GM18520 (cell line): ENCODE results near the gene PKN3.

ENCODE experiments used
- ATAC-seq: cut with Tn5 transposase; IDR thresholded peaks from one replicate; pipeline ENCODE4 v1.9.1; 2021; ENCODE audit not compliant: unreplicated experiment

The PKN3 gene

DNA sequence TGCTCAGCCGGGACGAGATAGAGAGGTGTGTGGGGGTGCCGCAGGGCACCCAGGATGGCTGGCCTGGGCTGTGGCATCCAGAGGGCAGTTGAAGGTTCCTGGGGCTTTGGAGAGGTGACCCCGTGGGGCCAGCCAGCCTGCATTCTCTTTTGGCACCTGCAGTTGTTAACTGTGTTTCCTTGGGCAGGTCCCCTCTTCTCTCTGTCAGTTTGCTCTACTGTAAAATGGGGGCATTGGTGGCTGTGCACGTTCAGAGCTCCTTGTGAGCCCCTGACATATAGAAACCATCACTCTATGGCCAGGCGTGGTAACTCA is 13.1 kb downstream of the PKN3 start:
- ATAC-seq, result no peak

DNA sequence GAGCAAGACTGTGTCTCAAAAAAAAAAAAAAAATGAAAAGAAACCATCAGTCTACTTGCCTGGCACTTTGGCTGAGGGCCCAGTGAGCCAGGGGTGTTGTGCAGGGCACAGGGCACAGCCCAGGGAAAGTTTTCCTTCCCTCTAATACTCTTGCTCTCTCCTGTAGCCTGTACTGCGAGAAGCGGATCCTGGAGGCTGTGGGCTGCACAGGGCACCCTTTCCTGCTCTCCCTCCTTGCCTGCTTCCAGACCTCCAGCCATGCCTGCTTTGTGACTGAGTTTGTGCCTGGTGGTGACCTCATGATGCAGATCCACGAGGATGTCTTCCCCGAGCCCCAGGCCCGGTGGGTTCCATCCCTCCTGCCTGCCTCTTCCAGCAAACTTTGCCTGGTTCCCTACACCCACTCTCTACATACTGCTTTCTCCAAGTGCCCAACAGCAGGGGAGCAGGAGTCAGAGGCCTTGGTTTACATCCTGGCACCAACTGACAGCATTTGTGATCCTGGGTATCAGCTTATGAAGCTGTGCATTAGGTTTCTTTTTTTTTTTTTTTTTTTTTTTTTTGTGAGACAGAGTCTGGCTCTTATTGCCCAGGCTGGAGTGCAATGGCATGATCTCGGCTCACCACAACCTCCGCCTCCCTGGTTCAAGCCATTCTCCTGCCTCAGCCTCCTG is 14.4 kb downstream of the PKN3 start:
- no peak for ATAC-seq

DNA sequence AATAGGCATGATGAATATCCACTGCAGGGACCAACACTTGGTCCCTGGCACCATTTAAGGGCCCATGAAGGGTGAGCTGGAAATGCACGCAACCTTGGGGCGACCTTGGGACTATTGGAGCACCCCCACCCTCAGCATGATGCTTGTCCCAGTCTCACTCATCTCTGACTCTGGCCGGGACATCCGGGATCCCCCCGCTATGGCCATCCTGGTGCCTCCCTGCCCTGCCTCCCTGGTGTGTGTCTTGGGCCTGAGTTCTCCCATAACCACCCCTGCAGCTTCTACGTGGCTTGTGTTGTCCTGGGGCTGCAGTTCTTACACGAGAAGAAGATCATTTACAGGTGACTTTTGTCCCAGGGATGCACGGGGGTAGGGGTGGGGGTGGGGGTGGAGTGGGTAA is 15.7 kb downstream of the PKN3 start:
- no peak for ATAC-seq

DNA sequence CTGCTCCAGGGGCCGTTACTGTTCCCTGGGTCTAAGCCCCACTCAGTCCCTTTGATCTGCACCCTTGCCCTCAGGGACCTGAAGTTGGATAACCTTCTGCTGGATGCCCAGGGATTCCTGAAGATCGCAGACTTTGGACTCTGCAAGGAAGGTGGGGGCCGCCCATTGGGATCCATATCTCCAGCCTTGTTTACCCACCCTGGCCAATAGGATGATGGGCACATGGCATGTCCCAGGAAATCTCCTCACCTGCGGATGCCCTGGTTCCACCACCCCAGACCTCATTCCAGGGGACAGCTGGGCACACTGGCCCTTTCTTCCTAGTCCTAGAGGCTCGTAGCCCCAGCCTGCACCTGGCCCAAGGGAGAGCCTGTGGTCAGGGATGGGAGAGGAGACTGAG is 16.2 kb downstream of the PKN3 start:
- no peak for ATAC-seq

DNA sequence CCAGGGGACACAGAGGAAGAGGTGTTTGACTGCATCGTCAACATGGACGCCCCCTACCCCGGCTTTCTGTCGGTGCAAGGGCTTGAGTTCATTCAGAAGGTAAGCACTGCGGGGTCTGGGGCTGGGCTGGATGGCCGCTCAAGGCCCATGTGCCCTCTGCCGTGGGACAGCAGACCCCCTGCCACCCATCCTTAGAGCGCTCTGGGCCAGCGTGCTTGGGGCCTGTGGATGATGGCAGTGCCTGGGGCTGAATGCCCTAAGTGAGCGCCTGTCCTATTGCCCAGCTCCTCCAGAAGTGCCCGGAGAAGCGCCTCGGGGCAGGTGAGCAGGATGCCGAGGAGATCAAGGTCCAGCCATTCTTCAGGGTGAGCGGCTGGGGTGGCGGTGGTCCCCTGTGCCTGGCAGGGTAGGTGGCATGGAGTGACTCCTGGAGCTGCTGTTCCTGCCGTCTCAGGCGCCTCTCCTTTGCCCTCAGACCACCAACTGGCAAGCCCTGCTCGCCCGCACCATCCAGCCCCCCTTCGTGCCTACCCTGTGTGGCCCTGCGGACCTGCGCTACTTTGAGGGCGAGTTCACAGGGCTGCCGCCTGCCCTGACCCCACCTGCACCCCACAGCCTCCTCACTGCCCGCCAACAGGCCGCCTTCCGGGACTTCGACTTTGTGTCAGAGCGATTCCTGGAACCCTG is 17.8 kb downstream of the PKN3 start:
- ATAC-seq, result no peak

DNA sequence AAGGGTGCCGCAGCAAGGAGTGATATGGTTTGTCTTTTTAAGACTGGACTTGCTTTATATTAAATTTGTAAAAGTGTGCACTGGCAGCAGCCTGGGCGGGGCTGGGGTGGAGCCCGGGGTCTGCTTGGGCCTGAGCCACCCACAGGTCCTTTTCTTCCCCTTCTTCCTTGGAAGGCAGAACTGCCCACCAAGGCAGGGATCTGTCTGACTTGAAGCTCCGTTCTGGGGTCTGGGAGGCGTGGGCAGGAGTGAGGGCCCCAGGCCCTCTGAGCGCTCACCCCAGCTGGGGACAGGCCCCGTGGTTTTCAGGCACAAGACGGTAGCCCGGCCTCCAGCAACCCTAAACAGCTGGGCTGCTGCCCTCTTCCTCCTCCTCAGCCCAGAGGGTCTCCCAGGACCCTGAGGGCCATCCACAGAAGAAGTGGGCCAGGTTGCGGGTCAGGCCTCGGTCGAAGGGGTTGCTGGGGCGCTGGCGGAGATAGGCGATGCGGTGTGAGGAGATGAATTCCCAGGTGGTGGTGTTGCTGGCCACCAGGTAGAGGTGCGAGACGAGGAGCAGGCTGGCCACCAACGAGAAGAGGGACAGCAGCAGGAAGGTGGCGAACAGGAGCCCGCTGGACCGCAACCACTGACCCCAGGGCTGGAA is 18.7 kb downstream of the PKN3 start:
- ATAC-seq, result no peak

DNA sequence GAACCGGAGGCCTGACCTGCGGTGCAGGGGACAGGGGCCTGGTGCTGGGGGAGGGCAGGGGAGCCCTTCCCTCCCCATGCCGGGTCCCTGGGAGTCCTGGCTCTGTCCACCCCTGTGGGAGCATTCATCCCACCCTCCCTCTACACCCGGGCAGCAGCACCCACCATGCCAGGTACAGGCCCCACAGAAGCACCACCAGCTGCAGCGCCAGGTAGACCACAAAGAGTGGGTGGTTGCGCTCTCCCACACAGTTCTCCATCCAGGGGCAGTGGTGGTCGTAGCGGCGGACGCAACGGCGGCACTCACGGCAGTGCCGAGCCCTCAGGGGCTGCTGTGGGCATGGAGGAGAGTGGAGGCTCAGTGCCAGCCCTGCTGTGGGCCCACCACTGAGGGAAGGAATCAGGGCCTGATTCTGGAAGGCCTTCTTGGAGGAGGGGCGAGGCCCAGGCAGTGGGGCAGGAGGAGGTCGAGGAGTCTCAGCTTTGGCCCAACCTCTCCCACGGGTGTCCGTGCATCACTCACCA is 19.2 kb downstream of the PKN3 start:
- ATAC-seq, result no peak

DNA sequence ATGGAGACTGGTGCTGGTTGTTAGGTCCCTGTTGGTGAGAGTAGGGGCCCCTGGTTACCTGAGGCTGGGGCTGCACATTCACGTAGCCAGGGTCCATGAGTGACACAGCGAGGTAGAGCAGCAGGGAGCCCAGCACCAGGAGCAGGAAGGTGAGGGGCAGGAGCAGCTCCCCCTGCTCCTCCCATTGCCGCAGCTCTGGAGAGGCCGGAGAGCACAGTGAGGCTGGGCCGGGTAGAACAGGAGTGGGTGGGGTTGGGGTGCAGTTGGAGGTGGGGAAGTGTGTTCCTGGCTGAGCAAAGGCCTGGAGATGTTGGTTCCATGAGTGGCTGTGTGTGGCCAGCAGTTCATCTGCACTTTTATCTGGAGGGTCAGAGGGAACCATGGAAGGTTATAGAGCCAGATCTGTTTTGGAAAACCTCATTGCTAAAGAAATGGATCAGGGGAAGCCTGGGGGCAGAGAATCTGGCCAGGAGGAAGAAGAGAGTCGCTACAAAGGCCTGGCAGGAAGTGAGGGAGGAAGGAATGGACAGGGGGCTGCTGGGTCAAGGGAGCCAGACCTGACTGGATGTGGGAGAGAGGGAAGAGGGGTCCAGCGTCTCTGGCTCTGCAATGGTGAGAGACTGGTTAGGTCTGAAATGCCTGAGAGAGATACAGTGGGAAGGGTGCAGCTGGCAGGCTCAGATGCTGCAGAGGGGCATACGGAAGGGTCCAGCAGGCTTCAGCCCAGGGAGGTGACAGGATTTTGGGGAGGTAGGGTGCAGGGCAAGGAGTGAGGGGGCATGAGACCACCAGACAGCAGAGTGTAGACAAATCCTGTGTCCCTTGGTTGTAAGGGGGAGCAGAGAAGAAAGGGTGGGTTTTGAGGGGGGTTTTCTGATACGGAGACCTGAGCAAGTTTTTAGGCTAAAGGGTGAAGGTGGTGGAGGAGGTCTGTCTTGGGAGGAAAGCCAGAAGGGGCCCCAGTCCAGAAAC is 20.4 kb downstream of the PKN3 start:
- no peak for ATAC-seq

DNA sequence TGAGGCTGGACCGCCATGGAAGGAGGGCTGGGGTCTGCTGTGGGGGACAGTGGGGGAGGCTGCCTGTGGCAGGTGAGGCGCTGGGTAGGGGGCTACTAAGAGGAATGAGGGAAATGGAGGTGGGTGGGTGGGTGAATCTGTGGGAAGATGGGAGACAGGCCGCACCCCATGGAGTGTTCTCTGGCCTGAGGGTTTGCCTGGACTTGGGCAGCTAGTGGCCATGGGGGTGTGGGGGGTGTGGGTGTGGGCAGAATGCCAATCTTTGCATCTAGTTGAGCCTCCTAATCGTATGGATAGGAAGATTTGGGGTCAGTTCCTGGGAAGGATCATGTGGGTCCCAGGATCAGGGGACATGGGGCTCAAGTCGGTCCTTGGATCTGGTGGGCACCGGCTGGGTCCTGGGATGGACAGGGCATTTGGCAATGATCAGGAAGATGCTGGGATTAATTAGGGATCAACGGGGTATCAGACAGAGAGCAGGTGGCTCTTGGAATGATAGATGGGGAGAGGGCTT is 21.1 kb downstream of the PKN3 start:
- ATAC-seq, result no peak

DNA sequence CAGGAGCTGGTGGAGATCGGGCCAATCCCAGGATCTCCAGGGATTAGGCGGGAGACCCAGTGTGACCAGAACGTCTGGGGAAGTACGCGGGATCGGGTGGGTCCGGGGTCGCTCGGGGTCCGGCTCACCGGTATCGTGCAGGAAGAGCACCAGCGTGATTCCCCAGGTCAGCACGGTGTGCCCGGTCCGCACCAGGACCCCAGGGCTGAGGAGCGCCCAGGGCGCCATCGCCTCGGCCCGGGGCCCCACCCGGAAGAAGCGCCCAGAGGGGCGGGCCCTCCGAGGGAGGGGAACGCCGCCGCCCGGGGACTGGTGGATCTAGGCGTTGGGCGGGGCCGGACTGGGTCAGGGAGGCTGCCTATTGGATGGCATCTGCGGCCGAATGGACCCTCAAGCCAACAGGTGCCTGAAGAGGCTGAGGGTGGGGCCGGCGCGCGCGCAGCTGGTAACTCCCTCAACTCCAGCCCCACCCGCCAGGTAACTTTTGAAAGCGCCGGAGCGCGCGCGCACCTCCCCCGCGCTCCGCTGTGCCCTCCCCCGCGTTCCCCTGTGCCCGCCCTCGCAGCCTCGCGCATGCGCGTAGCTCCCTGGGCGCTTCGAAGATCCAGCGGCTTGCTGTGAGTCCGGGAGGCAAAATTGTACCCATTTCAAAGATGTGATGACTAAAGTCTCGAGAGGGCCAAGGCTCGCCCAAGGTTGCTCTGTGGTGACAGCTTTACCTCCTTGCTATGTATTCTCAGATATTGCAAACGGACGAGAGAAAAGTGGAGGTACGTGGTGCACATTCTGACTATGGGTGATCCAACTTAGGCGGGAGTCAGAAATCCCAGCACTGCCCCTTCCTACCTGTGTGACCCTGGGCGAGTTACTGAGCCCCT is 21.8 kb downstream of the PKN3 start, which contains the start of gene ZDHHC12:
Gene ZDHHC12, minus strand, starts transcription at position 262 of the 878 bp plus-strand sequence. Its CDS starts 34 bp downstream, at position 228.
- ATAC-seq, result peak; percentile 95

DNA sequence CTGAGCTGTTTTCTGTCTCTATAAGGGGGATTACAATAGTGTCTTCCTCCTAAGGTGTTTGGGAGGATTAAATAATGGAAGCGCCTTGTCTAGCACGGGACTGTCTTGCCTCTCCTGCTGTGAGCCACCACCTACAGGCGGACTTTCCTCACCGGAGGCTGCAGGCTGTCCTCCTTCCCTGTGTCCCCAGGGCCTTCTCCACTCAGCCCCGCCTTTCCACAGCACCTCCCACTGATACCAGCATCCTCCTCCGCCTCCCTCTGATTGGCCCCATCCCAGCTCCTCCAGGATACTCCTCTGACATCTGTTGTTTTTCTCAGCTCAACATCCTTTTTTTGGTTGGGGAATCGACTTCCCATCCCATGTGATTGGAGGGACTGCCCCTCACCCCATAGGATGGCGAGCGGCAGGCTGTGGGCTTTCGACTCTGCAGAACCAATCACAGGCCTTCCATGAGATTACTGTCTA is 22.5 kb downstream of the PKN3 start:
- ATAC-seq, result no peak

DNA sequence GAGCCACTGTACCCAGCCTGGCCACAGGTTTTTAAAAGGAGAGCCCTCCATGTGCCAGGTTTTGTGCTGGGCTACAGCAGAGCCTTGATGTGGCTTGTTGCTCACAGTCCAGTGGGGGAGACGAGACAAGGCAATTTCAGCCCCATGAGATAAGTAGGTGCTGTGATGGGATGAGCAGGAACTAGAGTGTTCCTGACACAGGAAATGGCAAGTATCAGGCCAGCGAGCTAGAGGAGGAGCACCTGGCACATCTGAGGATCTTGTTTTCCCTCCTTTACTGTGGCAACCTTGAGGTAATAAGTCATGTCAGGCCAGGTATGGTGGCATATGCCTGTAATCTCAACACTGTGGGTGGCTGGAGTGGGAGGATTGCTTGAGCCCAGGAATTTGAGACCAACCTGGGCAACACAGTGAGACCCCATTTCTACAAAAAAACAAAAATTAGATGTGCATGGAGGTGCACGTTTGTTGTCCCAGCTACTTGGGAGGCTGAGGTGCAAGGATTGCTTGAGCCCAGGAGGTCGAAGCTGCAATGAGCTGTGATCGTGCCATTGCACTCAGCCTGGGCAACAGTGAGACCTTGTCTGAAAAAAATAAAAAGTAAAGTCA is 25.4 kb downstream of the PKN3 start:
- ATAC-seq, result no peak

DNA sequence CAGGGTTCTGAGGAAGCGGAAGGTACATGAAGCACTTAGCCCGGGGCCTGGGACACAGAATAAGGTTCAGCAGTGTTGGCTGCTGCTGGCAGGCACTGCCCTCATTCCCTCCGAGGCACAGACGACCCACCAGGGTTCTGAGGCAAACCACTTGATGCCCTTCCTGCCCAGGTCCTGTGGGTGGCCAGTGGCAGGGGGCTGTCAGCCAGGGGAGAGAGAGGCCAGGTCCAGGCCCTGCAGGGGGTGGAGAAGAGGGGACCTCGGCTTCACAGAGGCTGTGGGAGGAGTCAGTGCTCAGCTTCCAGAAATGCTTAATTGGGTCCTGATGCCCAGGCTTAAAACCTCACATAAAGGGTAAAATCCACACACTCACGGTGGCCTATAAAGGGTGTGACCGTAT is 26.0 kb downstream of the PKN3 start:
- no peak for ATAC-seq

DNA sequence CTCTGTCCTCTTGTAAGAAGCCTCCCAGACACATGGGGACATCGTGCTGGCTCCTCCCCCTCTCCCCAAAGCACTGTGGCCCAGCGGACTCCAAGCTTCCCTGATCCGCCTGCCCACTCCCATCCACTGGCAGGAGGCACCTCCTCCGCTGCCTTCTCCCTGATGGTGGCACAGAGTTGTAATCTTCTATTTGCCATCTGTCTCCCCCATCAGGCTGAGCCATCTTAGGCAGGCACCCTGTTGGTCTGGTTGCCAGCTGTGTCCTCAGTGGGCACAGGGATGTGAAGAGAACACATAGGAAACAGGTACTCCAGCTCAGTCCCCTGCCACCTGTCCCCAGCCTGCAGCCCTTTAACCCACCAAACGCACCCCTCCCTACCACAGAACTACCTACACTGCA is 27.0 kb downstream of the PKN3 start:
- no peak for ATAC-seq

DNA sequence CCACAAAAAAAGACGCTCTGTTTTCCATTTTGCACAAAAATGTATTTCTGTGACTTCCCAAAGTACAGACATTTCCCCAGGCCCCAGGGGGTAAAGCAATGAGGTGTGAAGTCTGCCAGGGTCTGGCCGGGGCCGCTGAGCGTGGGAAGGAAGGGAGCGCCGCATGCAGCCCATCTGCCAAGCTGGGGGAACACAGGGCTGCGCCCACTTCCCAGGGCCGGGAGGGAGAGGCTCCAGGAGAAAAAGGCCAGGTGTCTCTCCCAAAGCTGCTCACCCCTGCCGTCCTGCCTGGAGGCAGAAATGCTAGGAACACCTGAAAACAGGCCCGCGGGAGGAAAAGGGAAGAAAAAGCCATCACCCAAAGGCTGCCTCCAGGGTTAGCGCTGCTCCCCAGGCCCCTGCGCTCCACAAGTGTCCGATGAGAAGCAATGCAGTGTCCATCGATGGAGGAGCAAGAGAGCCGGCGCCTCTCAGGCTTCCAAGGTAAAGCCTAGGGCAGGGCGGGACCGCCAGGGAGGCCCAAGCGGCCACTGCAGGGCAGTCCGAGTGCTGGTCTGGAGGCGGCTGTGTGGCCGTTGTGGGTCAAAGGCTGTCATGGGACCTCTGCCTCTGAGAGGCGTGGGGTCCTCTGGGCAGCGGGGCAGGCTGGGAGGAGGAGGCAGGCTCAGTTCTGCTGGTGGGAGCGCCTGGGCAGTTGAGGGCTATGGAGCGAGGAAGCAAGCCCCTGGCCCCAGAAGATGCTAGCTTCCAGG is 27.6 kb downstream of the PKN3 start:
- no peak for ATAC-seq

DNA sequence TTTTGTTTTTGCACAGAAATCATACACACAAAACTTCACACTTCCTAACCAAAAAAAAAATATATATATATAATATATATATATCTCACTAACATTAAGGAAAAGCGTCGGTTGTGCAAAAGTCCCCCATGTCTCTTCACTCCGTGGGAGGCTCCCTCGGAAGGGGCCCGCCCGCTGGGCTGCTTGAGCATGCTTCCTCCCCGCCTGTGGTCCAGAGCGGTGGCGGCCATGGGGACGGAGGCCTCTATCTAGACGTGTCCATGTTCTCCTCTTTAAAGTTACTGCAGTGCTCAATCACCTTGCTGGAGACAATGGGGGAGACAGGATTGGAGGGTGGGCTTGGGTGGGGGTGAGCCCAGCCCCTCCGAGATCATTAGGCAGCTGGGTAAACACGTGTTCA is 28.8 kb downstream of the PKN3 start:
- ATAC-seq, result no peak

DNA sequence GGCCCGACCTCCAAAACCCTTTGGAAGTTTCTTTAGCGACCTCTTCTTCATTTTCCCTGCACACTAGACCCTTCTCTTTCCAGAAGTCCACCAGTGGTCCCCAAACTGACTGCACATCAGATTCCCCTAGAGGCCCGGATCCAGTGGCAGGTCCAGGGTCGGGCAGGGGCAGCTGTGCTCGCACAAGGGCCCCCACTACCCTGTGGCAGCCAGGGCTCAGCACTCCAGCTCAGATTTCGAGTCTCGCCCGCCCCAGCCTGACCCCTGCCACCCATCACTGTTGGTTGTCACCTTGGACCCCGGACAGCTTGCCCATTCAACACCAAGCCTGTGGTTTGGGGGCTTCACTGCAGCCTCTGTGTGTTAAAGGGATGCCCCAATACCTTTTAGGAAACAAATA is 29.4 kb downstream of the PKN3 start:
- ATAC-seq, result no peak

DNA sequence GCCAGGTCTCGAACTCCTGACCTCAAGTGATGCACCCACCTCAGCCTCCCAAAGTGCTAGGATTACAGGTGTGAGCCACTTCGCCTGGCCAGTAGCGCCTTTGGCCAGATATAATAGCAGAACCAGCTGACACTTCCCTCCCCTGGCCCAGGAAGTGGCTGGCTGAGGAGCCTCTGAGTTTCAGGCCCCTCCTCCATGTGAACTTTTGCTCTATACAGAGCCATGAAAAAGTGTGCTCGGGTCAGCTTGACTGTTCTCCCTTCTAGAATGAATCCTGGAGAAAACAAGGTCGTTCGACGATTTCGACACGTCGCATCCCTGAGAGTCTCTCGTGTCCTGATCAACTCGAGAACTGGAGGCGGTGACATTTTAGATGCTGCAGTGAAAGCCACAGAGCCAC is 30.3 kb downstream of the PKN3 start:
- ATAC-seq, result no peak

DNA sequence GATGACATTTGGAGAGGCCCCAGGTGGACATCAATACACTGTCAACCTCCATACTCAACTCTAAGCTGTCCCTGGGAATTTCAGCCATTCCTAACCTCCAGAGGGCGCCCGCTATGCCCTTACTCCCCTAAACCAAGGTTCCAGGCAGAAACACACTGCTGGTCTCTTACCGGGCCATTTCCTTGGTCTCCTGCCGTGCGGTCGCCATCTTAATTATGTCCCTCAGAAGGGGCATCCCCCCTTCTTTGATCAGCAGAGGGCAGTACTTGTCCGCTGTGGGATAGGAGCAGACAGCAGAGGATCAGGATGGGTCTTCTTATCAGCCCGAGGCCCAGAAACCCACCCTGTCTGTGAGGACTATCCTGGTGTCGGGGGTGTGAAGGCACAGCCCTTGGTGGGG is 31.0 kb downstream of the PKN3 start:
- ATAC-seq, result no peak
